NCI-H69 (cell line): ENCODE data around the gene RAPGEF6.
"Not testable (repeated sequence)": the region's sequence is repeated elsewhere in the genome, so short reads cannot be mapped to it uniquely, and the experiment has no call there.

Experiments used
- DNase-seq: peaks from one replicate; lab custom pipeline; 2025; lab: John Stamatoyannopoulos, UW

Gene RAPGEF6

GRCh38 chr5:131496400-131496713, 138.7 kb downstream of the RAPGEF6 start:
- DNase-seq, result peak; percentile 61

GRCh38 chr5:131495536-131496399, 139.3 kb downstream of the RAPGEF6 start:
- DNase-seq, result no peak

- no peak for DNase-seq
Observed at GRCh38 chr5:131491749-131492148, 143.3 kb downstream of the RAPGEF6 start.

DNA sequence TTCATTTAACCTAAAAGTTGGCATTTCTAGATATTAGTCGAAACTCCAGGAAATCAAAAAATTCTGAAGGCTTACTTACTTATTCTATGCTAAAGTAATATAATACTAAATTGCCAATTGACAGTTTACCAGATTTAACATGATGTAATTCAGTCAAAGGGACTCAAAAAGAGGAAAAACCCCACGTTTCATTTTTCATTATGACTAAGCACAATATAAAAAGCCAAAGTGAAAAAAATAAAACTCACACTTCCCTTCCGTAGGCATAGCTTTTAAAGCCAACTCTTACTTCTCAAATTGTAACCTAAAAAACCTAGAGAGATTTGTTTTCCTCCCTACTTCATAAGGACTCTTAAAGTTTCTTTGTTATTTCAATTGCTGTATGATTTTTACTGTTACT, 146.6 kb downstream of the RAPGEF6 start:
- no peak for DNase-seq

- not testable (repeated sequence) for DNase-seq
Observed at GRCh38 chr5:131487371-131487770, 147.7 kb downstream of the RAPGEF6 start.

DNA sequence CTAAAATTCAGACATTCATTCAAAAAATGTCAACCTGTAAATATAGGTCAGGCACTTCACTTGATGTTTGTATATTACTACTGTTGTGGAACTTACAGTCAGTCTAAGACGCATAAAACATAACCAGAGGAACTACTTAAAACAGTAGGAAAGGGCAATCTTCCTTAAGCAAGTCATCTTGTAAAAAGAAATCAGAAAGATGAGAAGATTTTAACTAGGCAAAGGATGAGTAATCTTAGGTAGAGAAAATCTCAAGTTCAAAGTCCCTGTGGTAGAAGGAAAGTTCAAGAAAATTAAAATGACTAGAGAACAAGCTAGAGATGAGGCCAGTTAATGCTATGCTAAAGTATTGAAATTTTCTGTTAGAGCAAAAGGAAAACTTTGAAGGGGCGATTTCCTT, 152.4 kb downstream of the RAPGEF6 start:
- DNase-seq, result no peak

DNA sequence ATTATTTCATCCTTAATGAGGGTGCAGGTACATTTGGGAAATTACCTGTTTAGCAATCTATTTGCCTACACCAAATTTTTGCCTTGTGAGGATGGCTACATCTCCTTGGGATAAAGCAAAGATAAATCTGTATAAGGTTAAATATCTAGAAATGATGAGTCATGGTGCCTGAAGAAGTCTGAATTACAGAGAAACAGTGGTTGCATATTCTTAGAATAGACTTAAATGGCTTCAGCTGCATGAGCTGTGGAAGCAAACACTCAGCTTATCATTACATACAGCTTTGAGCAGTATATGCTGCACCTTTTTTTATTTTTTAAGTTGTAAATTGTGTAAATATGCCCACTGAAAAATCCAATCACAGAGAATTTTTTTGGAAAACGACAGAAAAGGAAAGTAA, 153.5 kb downstream of the RAPGEF6 start:
- no peak for DNase-seq

- DNase-seq, result no peak
Observed at GRCh38 chr5:131475541-131475941, 159.5 kb downstream of the RAPGEF6 start.

DNA sequence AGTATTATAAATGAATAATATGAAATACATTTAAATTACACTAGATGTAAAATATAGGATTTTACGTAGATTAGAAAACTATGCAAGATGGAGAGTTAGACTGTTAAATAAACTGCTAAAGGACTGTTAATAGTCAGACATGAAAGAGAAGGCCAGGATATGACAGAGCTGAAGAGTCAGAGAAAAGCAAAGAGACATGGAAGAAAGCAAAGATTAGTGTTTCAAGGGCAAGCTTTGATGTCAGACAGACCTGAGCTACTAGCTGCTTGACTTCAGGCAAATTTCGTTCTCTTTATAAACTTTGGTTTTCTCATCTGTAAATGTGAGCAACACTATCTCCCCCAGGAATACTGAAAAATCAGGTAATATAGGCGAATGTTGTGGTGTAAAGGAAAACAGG, 161.3 kb downstream of the RAPGEF6 start:
- DNase-seq, result no peak

DNA sequence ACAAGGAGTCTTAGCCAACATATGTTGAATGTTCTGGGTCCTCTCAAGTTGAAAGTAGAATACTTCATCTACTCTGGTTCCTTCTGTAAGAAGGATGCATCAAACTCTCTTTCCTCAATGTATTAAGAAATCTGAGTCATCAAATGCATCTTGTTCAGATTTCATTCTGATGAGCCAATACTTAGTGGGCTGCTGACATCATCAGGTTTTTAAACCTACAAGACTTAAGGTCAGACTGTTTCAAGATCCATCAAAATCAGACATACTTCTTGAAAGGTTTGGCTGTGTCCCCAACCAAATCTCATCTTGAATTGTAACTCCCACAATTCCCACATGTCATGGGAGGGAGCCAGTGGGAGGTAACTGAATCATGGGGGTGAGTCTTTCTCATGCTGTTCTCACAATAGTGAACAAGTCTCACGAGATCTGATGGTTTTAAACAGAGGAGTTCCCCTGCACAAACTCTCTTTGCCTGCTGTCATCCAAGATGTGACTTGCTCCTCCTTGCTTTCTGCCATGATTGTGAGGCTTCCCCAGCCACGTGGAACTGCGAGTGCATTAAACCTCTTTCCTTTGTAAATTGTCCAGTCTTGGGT, 168.8 kb downstream of the RAPGEF6 start:
- DNase-seq, result no peak

- no peak for DNase-seq
Observed at GRCh38 chr5:131463656-131464055, 171.4 kb downstream of the RAPGEF6 start.

DNA sequence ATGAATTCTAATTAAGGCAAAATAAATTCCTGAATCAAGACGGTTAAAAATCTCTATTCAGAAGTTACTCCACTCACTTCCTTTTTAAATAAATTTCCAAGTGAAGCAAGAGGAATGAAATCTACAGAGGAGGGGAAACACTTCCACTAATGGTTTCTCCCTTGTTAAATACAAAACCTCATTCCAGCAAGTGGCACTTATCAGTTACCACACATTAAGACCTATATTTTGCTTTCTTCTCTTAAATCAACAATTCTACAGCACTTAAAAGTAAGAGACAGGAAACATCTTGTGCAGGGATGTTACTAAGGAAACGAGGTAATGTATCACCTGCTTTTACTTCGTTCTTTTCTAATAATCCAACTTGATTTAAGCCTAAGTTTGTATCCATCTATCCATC, 172.6 kb downstream of the RAPGEF6 start:
- peak; percentile 42 for DNase-seq

DNA sequence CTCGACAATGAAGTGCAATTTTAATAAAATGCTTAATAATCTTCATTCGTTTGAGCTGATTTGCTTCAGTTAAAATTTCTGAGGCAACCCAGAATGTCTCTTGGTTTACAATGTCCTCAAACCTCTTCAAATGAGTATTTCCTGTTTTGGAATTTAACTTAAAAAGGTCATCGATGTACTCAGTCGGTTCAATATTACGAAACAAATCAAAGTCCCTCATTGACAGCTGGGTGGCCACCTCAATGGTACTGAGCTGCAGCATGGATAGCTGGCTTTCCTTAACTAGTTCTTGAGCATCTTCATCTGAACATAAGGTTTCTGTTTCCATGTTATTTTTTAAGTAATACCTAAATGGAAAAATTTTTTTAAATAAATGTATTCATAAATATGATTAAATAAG, 173.3 kb downstream of the RAPGEF6 start:
- DNase-seq, result no peak

GRCh38 chr5:131460867-131461572, 174.0 kb downstream of the RAPGEF6 start:
- DNase-seq, result peak; percentile 90

DNA sequence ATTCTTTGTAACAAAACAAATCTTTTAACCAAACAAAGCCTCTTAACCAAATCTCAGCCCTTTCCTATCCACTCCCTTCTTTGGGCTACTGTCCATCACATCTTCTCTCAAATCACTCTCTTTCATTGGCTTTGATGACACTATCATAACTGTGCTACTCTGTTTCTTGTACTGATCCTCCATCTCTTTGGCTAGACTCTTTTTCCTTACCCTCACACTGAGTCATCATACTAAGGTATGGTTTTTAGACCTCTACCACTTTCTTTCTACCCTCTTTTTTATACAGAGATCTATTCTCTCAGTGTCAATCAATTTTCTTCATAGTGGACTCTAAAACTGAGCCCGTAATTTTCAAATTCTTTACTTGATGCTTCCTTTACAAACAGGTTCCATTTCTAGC, 174.9 kb downstream of the RAPGEF6 start:
- no peak for DNase-seq

DNA sequence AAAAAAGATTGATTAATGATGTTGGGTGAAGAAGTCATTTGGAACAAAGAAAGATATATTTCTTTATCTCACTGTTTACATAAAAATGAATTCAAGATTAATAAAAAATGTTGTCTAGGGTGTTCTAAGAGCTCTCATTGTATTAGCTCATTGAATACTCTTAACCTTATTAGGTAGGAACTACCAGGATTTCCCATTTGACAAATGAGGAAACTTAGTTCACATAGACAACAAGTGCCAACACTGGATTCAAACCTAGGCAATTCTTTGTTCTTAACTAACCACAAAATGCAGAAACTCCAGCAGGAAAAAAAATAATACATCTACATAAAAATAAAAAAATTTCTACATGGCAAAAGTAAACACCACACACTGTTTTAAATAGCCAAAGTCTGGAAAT, 175.8 kb downstream of the RAPGEF6 start:
- no peak for DNase-seq

DNA sequence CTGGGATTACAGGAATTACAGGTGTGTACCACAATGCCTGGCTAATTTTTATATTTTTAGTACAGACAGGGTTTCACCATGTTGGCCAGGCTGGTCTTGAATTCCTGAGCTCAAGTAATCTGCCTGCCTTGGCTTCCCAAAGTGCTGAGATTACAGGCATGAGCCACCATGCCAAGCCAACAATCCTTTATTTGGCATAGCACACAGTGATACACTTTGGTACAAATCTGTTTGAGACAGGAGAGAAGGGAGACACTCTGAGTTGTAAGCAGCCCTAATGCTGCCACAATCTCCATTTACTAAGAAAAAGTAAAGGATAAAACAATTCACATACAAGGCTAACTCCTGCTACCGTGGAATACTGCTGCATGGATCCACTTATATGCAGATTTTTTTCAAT, 177.8 kb downstream of the RAPGEF6 start:
- no peak for DNase-seq

DNA sequence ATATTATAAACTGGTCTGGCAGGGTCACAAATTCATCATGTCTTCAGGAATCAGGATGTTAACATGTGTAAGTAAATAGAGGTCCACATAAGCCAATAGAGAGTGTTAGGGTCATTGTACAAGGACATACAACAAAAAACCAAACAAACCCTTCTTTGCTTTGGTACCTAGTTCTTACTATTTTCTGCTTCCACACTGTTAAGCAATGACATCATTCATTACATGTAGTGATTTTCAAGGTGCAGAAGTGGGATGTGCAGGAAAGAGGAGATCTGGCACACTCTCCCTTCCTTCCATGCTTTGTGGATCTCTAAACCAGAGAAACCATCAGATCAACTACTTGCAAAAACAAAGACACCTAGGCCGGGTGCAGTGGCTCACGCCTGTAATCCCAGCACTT, 184.1 kb downstream of the RAPGEF6 start:
- DNase-seq, result no peak

GRCh38 chr5:131441184-131441583, 193.8 kb downstream of the RAPGEF6 start:
- DNase-seq, result no peak

GRCh38 chr5:131436081-131436480, 198.9 kb downstream of the RAPGEF6 start:
- no peak for DNase-seq

GRCh38 chr5:131433109-131433508, 201.9 kb downstream of the RAPGEF6 start:
- no peak for DNase-seq

GRCh38 chr5:131431794-131432193, 203.2 kb downstream of the RAPGEF6 start:
- no peak for DNase-seq

DNA sequence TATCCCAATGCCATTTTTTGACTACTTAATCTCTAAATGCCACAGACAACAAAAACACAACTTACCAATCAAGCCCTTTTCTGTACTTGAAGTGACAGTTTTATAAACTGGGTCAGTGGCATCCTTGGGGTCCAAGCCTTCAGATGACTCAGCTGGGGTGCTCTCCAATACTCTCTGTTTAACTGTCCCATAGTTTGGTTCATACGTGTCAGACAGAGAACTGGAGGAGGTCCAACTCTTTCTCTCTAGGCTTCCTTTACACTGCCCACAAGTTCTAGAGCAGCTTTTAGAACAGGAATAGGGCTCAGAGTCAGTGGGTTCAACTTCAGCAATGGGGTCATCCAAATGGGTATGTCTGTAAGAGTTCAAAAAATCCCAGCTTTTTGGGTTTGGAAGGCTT, 204.2 kb downstream of the RAPGEF6 start:
- no peak for DNase-seq
